HCT116 (cell line): ENCODE results near the gene NUB1. TPM values are rescaled to one million over a fixed set of nuclear protein-coding genes. Genes with fewer than 3 reads are reported as not detected.

Source experiments
- ATAC-seq: fragments of 200-7000 bp; cut with Tn5 transposase; 2 replicates; pipeline ENCODE4 v1.9.1; 2020; ENCODE audit warnings: mild to moderate bottlenecking, moderate library complexity
- BruUV-seq: library from RNA; stranded (reverse); fragments of 400-500 nt; replicated peaks from 2 replicates; lab custom pipeline; 2021; lab: Mats Ljungman, UMichigan
- CTCF ChIA-PET: fragments of 300-600 bp; sonication (Branson Sonifier 250); formaldehyde crosslinking; loops from one replicate; lab custom pipeline; 2021; ENCODE audit warnings: antibody characterized with exemption; lab: Charles Lee
- POLR2A ChIA-PET: fragments of 300-600, 350-600 bp; sonication (Branson Sonifier 250); formaldehyde crosslinking; loops from one replicate; lab custom pipeline; 2021; ENCODE audit warnings: antibody characterized with exemption; lab: Charles Lee
- RAD21 ChIA-PET, 2 experiments: fragments of 300-600 bp; sonication (Branson Sonifier 250); formaldehyde crosslinking; loops; one replicate each; lab custom pipeline; 2023; ENCODE audit warnings: low total read pairs in 2 of 2; ENCODE audit not compliant: uncharacterized antibody in 2 of 2, unreplicated experiment in 2 of 2, low non-redundant PET in 1 of 2; lab: Charles Lee
- DNase-seq: peaks from one replicate; pipeline ENCODE4 v3.0.0-alpha.2; 2010; ENCODE audit warnings: low read depth, low spot score
- H2AFZ ChIP-seq: fragments of 200-600 bp; shearing (Covaris generic), sonication (generic); 2 replicates; pipeline ENCODE4 v1.6.1; 2017; ENCODE audit warnings: low read depth, mixed run types, mixed read lengths, antibody characterized with exemption, low read length; ENCODE audit not compliant: poor library complexity, severe bottlenecking
- H3K27ac ChIP-seq: 2 replicates; pipeline ENCODE4 v1.5.1; 2012; ENCODE audit warnings: low read depth, low read length
- H3K27me3 ChIP-seq: fragments of 200-600 bp; sonication (generic); 2 replicates; pipeline ENCODE4 v1.6.1; 2016; ENCODE audit warnings: mixed run types, low read length, mixed read lengths; ENCODE audit not compliant: insufficient read depth
- H3K36me3 ChIP-seq, 2 experiments: fragments of 200-500 bp in 1 of 2; fragments of 200-600 bp in 1 of 2; sonication (Bioruptor generic) in 1 of 2; sonication (generic) in 1 of 2; 2 replicates each; pipeline versions ENCODE4 v1.5.1 to v1.6.1; 2014 to 2016; ENCODE audit warnings: low read length in 2 of 2, inconsistent platforms in 1 of 2, mixed read lengths in 1 of 2, mixed run types in 1 of 2; ENCODE audit not compliant: insufficient read depth in 2 of 2, control insufficient read depth in 1 of 2
- H3K4me1 ChIP-seq, 2 experiments: fragments of 200-600 bp in 1 of 2; sonication (generic) in 1 of 2; 2 replicates each; pipeline versions ENCODE4 v1.5.1 to v1.6.1; 2012 to 2017; ENCODE audit warnings: low read length in 2 of 2, inconsistent platforms in 1 of 2, mild to moderate bottlenecking in 1 of 2, mixed read lengths in 1 of 2, mixed run types in 1 of 2, moderate library complexity in 1 of 2; ENCODE audit not compliant: insufficient read depth in 2 of 2, control insufficient read depth in 1 of 2
- H3K4me2 ChIP-seq: fragments of 200-600 bp; sonication (generic); 2 replicates; pipeline ENCODE4 v1.6.1; 2017; ENCODE audit warnings: mixed run types, low read length, mixed read lengths
- H3K4me3 ChIP-seq, 2 experiments: fragments of 200-600 bp in 1 of 2; sonication (generic) in 1 of 2; replicated peaks in 1 of 2; 2 replicates each; pipeline ENCODE4 v1.5.1; 2011 to 2016; ENCODE audit warnings: low read length in 2 of 2, control low read depth in 1 of 2, low read depth in 1 of 2, mild to moderate bottlenecking in 1 of 2, mixed read lengths in 1 of 2, mixed run types in 1 of 2
- H3K79me2 ChIP-seq: fragments of 200-600 bp; sonication (generic); 2 replicates; pipeline ENCODE4 v1.6.1; 2017; ENCODE audit warnings: mild to moderate bottlenecking, mixed run types, low read length, moderate library complexity, mixed read lengths; ENCODE audit not compliant: insufficient read depth
- H3K9ac ChIP-seq: fragments of 200-600 bp; sonication (generic); 2 replicates; pipeline ENCODE4 v1.6.1; 2016; ENCODE audit warnings: low read length, mixed read lengths
- H3K9me2 ChIP-seq: fragments of 200-600 bp; sonication (generic), shearing (Covaris generic); 2 replicates; pipeline ENCODE4 v1.6.1; 2017; ENCODE audit warnings: mixed run types, mild to moderate bottlenecking, moderate library complexity; ENCODE audit not compliant: insufficient read depth
- H3K9me3 ChIP-seq, 2 experiments: fragments of 200-500 bp in 1 of 2; fragments of 200-600 bp in 1 of 2; sonication (Bioruptor generic) in 1 of 2; sonication (generic) in 1 of 2; 2 replicates each; pipeline ENCODE4 v1.6.1; 2014 to 2017; ENCODE audit warnings: low read length in 2 of 2, mixed read lengths in 2 of 2, inconsistent platforms in 1 of 2, low read depth in 1 of 2, mild to moderate bottlenecking in 1 of 2, mixed run types in 1 of 2, moderate library complexity in 1 of 2; ENCODE audit not compliant: control insufficient read depth in 1 of 2, insufficient read depth in 1 of 2
- H4K20me1 ChIP-seq: fragments of 200-600 bp; sonication (generic), shearing (Covaris generic); 2 replicates; pipeline ENCODE4 v1.6.1; 2017; ENCODE audit warnings: mixed run types, mild to moderate bottlenecking, moderate library complexity; ENCODE audit not compliant: insufficient read depth
- CBX3 ChIP-seq: IDR thresholded peaks from 2 replicates; pipeline ENCODE4 v1.6.1; 2012; ENCODE audit warnings: low read depth
- CTCF ChIP-seq, 3 experiments: fragments of 200-600 bp in 1 of 3; sonication (generic) in 1 of 3; IDR thresholded peaks in 2 of 3; conservative IDR thresholded peaks in 1 of 3; 2 replicates each; pipeline ENCODE4 v1.5.1; 2012 to 2017; ENCODE audit warnings: low read depth in 2 of 3, low read length in 2 of 3, antibody characterized with exemption in 1 of 3, borderline replicate concordance in 1 of 3, control low read depth in 1 of 3, mild to moderate bottlenecking in 1 of 3, mixed read lengths in 1 of 3, mixed run types in 1 of 3, moderate library complexity in 1 of 3; ENCODE audit not compliant: insufficient read depth in 1 of 3
- EZH2phosphoT487 ChIP-seq: fragments of 200-600 bp; IDR thresholded peaks from 2 replicates; pipeline ENCODE4 v1.6.1; 2018; ENCODE audit warnings: antibody characterized with exemption, borderline replicate concordance
- JUND ChIP-seq: IDR thresholded peaks from 2 replicates; pipeline ENCODE4 v1.6.1; 2012
- POLR2A ChIP-seq: IDR thresholded peaks from 2 replicates; pipeline ENCODE4 v1.7.0; 2011; ENCODE audit warnings: borderline replicate concordance; ENCODE audit not compliant: insufficient read depth, insufficient read length; ENCODE audit errors: extremely low read depth
- POLR2AphosphoS5 ChIP-seq: IDR thresholded peaks from 2 replicates; pipeline ENCODE4 v1.6.1; 2011; ENCODE audit warnings: mild to moderate bottlenecking, low read depth, low read length, moderate library complexity
- RAD21 ChIP-seq: IDR thresholded peaks from 2 replicates; pipeline ENCODE4 v1.6.1; 2012; ENCODE audit warnings: low read depth, mild to moderate bottlenecking
- TCF7L2 ChIP-seq: IDR thresholded peaks from 2 replicates; pipeline ENCODE4 v1.7.0; 2011; ENCODE audit warnings: borderline replicate concordance, inconsistent platforms; ENCODE audit not compliant: insufficient read depth, insufficient read length; ENCODE audit errors: extremely low read depth
- ZFX ChIP-seq: fragments of 450-650 bp; IDR thresholded peaks from 2 replicates; pipeline ENCODE4 v1.6.1; 2017
- intact Hi-C: fragments of 100-400 bp; cut with micrococcal nuclease; formaldehyde crosslinking; loops from 2 replicates; pipeline ENCODE4 v1.10.0; 2022
- total RNA-seq: library from RNA; stranded (reverse); gene quantifications from one replicate; pipeline ENCODE4 v1.2.1, GENCODE V29; 2021; ENCODE audit not compliant: unreplicated experiment
- TF ChIP-seq, protein P1 (sequence below): IDR thresholded peaks from 2 replicates; pipeline ENCODE4 v1.6.1; 2012
- TF ChIP-seq, protein P2 (sequence below): IDR thresholded peaks from 2 replicates; pipeline ENCODE4 v1.6.1; 2011; ENCODE audit warnings: mild to moderate bottlenecking, low read length, moderate library complexity; ENCODE audit not compliant: insufficient replicate concordance; ENCODE audit errors: extremely low read depth

NUB1 gene
- total RNA-seq, 1 experiment from 2014 or later, result 44.0 TPM

DNA sequence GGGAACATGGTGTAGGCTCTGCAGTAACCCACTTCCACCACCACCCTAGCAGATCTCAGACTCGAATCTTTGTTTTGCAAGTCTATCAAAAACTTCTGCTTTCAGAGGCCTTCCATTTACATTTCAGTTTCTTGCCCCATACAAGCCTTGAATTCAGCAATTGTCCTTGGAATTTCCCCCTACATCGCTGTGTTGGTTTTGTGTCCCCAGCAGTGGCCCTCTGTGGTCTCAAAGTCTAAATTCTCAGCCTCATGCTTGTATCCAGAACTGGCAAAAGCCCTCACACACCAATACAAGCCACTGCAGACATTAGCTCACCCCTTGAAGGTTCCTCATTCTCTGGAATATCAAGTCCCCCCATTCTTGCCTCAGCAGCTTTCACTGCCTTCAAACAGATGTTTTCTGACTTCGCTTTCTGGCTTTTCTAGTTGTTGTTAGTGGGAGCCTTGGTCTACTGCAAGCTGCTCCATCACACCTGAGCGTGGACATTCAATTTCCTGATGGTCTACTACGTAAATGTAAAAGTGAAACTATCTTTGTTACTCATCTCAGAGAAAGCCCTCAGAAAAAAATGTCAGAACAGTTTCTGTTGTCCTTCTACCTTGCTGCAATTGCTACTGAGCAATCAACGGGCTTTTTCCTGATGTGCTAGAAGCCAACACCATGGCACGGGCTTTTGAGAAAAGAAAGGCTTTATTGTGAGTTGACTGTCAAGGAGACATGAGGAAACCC is 1.8 kb upstream of the NUB1 start:
- TF ChIP-seq ZFX (no peak), CTCF (IDR thresholded peaks at IDR 0.05 in 2 of 3, conservative IDR thresholded peaks at IDR 0.05 in 1 of 3; ENCODE audit: borderline replicate concordance in 1 of 3, insufficient read depth in 1 of 3, low read depth in 2 of 3, low read length in 2 of 3) (no peak), JUND (no peak), POLR2A (no peak), CBX3 (no peak), TCF7L2 (no peak), EZH2phosphoT487 (no peak), POLR2AphosphoS5 (no peak), RAD21 (no peak)
- TF ChIP-seq, protein P1, sequence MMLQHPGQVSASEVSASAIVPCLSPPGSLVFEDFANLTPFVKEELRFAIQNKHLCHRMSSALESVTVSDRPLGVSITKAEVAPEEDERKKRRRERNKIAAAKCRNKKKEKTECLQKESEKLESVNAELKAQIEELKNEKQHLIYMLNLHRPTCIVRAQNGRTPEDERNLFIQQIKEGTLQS, result no peak
- TF ChIP-seq, protein P2, sequence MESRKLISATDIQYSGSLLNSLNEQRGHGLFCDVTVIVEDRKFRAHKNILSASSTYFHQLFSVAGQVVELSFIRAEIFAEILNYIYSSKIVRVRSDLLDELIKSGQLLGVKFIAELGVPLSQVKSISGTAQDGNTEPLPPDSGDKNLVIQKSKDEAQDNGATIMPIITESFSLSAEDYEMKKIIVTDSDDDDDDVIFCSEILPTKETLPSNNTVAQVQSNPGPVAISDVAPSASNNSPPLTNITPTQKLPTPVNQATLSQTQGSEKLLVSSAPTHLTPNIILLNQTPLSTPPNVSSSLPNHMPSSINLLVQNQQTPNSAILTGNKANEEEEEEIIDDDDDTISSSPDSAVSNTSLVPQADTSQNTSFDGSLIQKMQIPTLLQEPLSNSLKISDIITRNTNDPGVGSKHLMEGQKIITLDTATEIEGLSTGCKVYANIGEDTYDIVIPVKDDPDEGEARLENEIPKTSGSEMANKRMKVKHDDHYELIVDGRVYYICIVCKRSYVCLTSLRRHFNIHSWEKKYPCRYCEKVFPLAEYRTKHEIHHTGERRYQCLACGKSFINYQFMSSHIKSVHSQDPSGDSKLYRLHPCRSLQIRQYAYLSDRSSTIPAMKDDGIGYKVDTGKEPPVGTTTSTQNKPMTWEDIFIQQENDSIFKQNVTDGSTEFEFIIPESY, result no peak
- Histone ChIP-seq H3K36me3 (no peaks in the 10 kb centered on the region; a peak in 1 of 4 replicates), H3K79me2 (peaks cover 20% of the 10 kb centered on the region), H3K9ac (no peak overlapping the region), H3K4me2 (no peak overlapping the region), H3K27me3 (no peaks in the 10 kb centered on the region), H3K4me1 (peaks cover 6 to 12% of the 10 kb centered on the region in 2 experiments; a peak in 3 of 4 replicates), H3K9me3 (no peaks in the 10 kb centered on the region), H2AFZ (no peak overlapping the region), H3K4me3 (no peak overlapping the region), H3K27ac (no peak overlapping the region), H4K20me1 (no peaks in the 10 kb centered on the region), H3K9me2 (no peaks in the 10 kb centered on the region)
- ChIA-PET RAD21 (no interaction called here), CTCF (no interaction called here), POLR2A (no interaction called here)
- BruUV-seq, result no TSS peak
- DNase-seq (no peak), ATAC-seq (no peak)
- intact Hi-C loops, result no loop called here
